OCI-LY7 (cell line): ENCODE results near the gene YJEFN3. TPM values are rescaled to one million over a fixed set of nuclear protein-coding genes. Genes with fewer than 3 reads are reported as not detected.

Experiments used
- BruUV-seq: library from RNA; stranded (reverse); fragments of 400-500 nt; replicated peaks from 2 replicates; lab custom pipeline; 2021; lab: Mats Ljungman, UMichigan
- CTCF ChIA-PET: fragments of 300-600 bp; sonication (Branson Sonifier 250); formaldehyde crosslinking; loops from one replicate; lab custom pipeline; 2022; ENCODE audit warnings: antibody characterized with exemption; ENCODE audit not compliant: unreplicated experiment; lab: Charles Lee
- POLR2A ChIA-PET: fragments of 300-600 bp; sonication (Branson Sonifier 250); formaldehyde crosslinking; loops from one replicate; lab custom pipeline; 2022; ENCODE audit warnings: antibody characterized with exemption; lab: Charles Lee
- DNase-seq: peaks from one replicate; pipeline ENCODE4 v3.0.0-alpha.2; 2015; ENCODE audit warnings: low spot score
- H2AFZ ChIP-seq: fragments of 200-600 bp; sonication (generic), shearing (Covaris generic); 2 replicates; pipeline ENCODE4 v1.6.1; 2014; ENCODE audit warnings: mild to moderate bottlenecking, antibody characterized with exemption, low read length, moderate library complexity
- H3K27ac ChIP-seq: fragments of 200-600 bp; sonication (generic); 2 replicates; pipeline ENCODE4 v1.5.1; 2014; ENCODE audit warnings: mixed run types, low read depth, mild to moderate bottlenecking, moderate library complexity, low read length, inconsistent platforms; ENCODE audit not compliant: poor library complexity, severe bottlenecking
- H3K36me3 ChIP-seq: fragments of 200-600 bp; sonication (generic); 2 replicates; pipeline ENCODE4 v1.6.1; 2014; ENCODE audit warnings: mild to moderate bottlenecking, antibody characterized with exemption, low read length, moderate library complexity, mixed read lengths; ENCODE audit not compliant: insufficient read depth
- H3K4me1 ChIP-seq: fragments of 200-600 bp; sonication (generic); 2 replicates; pipeline ENCODE4 v1.5.1; 2014; ENCODE audit warnings: mild to moderate bottlenecking, low read length; ENCODE audit not compliant: insufficient read depth, poor library complexity, severe bottlenecking
- H3K4me2 ChIP-seq: fragments of 200-600 bp; sonication (generic); 2 replicates; pipeline ENCODE4 v1.6.1; 2014; ENCODE audit warnings: mild to moderate bottlenecking, low read length
- H3K4me3 ChIP-seq: fragments of 200-600 bp; sonication (generic); 2 replicates; pipeline ENCODE4 v1.5.1; 2014; ENCODE audit warnings: mild to moderate bottlenecking, low read depth, low read length; ENCODE audit not compliant: poor library complexity, severe bottlenecking
- H3K79me2 ChIP-seq: fragments of 200-600 bp; sonication (generic); 2 replicates; pipeline ENCODE4 v1.6.1; 2016; ENCODE audit warnings: low read depth, mild to moderate bottlenecking, low read length, moderate library complexity, mixed read lengths; ENCODE audit not compliant: insufficient read depth
- H3K9me2 ChIP-seq: fragments of 200-600 bp; sonication (generic); 2 replicates; pipeline ENCODE4 v1.6.1; 2016; ENCODE audit warnings: mild to moderate bottlenecking, low read length, mixed read lengths; ENCODE audit not compliant: insufficient read depth
- H3K9me3 ChIP-seq: fragments of 200-600 bp; sonication (generic); 2 replicates; pipeline ENCODE4 v1.6.1; 2014; ENCODE audit warnings: mild to moderate bottlenecking, mixed run types, low read length, mixed read lengths
- H4K20me1 ChIP-seq: fragments of 200-600 bp; sonication (generic); 2 replicates; pipeline ENCODE4 v1.6.1; 2014; ENCODE audit warnings: mild to moderate bottlenecking, antibody characterized with exemption, low read length, moderate library complexity, mixed read lengths; ENCODE audit not compliant: insufficient read depth
- CTCF ChIP-seq: fragments of 200-600 bp; sonication (generic); conservative IDR thresholded peaks from 2 replicates; pipeline ENCODE4 v1.5.1; 2014; ENCODE audit warnings: mild to moderate bottlenecking, antibody characterized with exemption, low read length, moderate library complexity, mixed read lengths
- EZH2phosphoT487 ChIP-seq: fragments of 200-600 bp; sonication (generic); IDR thresholded peaks from 2 replicates; pipeline ENCODE4 v1.6.1; 2018; ENCODE audit warnings: low read depth, borderline replicate concordance, mild to moderate bottlenecking, mixed run types, antibody characterized with exemption, low read length, moderate library complexity, mixed read lengths
- intact Hi-C: fragments of 100-400 bp; cut with micrococcal nuclease; formaldehyde crosslinking; loops from one replicate; pipeline ENCODE4 v1.10.0; 2022; ENCODE audit not compliant: unreplicated experiment
- total RNA-seq, 2 experiments: library from RNA; depleted of rRNA in 1 of 2; stranded (reverse); fragments of >200 nt in 1 of 2; shearing (Covaris generic) in 1 of 2; gene quantifications; 2 replicates each; pipeline ENCODE4 v1.2.3, GENCODE V29; 2014 to 2022

YJEFN3 gene
- total RNA-seq, 2 experiments from 2014 or later: 5.4 to 35.3 TPM

- Histone ChIP-seq H3K4me1 (no peaks in the 10 kb centered on the region), H3K27ac (no peak overlapping the region), H3K79me2 (no peaks in the 10 kb centered on the region), H2AFZ (no peak overlapping the region), H4K20me1 (no peaks in the 10 kb centered on the region), H3K4me2 (no peak overlapping the region), H3K36me3 (no peaks in the 10 kb centered on the region), H3K9me2 (no peaks in the 10 kb centered on the region), H3K4me3 (no peak overlapping the region), H3K9me3 (no peaks in the 10 kb centered on the region)
- POLR2A ChIA-PET: no interaction called here
- TF ChIP-seq CTCF: no peak
- no peak for TF ChIP-seq EZH2phosphoT487
- DNase-seq: no peak
- no TSS peak for BruUV-seq
- intact Hi-C loops: no loop called here
- CTCF ChIA-PET: no interaction called here
Measured at GRCh38 chr19:19547674-19548336, 19.1 kb downstream of the YJEFN3 start.

GRCh38 chr19:19548915-19549759 is 20.4 kb downstream of the YJEFN3 start:
- Histone ChIP-seq H3K4me1 (no peaks in the 10 kb centered on the region), H3K27ac (no peak overlapping the region), H3K4me2 (no peak overlapping the region), H3K9me2 (no peaks in the 10 kb centered on the region), H3K9me3 (no peaks in the 10 kb centered on the region), H3K36me3 (no peaks in the 10 kb centered on the region), H3K79me2 (no peaks in the 10 kb centered on the region), H4K20me1 (no peaks in the 10 kb centered on the region), H3K4me3 (no peak overlapping the region), H2AFZ (no peak overlapping the region)
- BruUV-seq: no TSS peak
- intact Hi-C loops: no loop called here
- no peak for TF ChIP-seq CTCF
- TF ChIP-seq EZH2phosphoT487: no peak
- ChIA-PET CTCF (no interaction called here), POLR2A (interaction anchor here (0.6 kb wide), 1 partner anchor 623 kb away, joined by 6 read pairs; no protein-coding TSS in a partner anchor)
- no peak for DNase-seq
